K562 (cell line): ENCODE results near the gene NRIP2. TPM values are rescaled to one million over a fixed set of nuclear protein-coding genes. Genes with fewer than 3 reads are reported as not detected.
A peak's percentile ranks its signal among the peaks of the same experiment; 100 is the strongest.

Experiments
- ATAC-seq: fragments of 200-7000 bp; cut with Tn5 transposase; 3 replicates; pipeline ENCODE4 v1.9.1; 2020; ENCODE audit warnings: moderate library complexity
- BruUV-seq: library from RNA; stranded (reverse); fragments of 400-500 nt; replicated peaks from 2 replicates; lab custom pipeline; 2021; lab: Mats Ljungman, UMichigan
- CTCF ChIA-PET: fragments of 300-600 bp; formaldehyde crosslinking; extraction: SDS; loops from one replicate; lab custom pipeline; 2021; ENCODE audit warnings: low intra/inter-chr PET ratio; lab: Yijun Ruan, JAX
- POLR2A ChIA-PET: fragments of 300-600, 350-650 bp; sonication (Branson Sonifier 250); formaldehyde crosslinking; extraction: SDS; loops from one replicate; lab custom pipeline; 2021; ENCODE audit warnings: antibody characterized with exemption, inconsistent platforms; lab: Yijun Ruan, JAX
- DNase-seq, 4 experiments: peaks; one replicate each; pipeline versions ENCODE4 v3.0.0 to v3.0.0-alpha.2; 2011 to 2018; ENCODE audit warnings: low spot score in 3 of 4, mixed read lengths in 3 of 4; ENCODE audit errors: extremely low read depth in 1 of 4
- FAIRE-seq: peaks from 2 replicates; lab custom pipeline; 2011; peaks lifted over from hg19 to GRCh38; lab: Jason Lieb, UNC
- H2AFZ ChIP-seq: 2 replicates; pipeline ENCODE4 v1.6.0; 2011; ENCODE audit warnings: low read depth, low read length, control low read depth, inconsistent platforms
- H3K27ac ChIP-seq: fragments of 200-600 bp; 3 replicates; pipeline ENCODE4 v1.8.0; 2011; ENCODE audit warnings: low read depth, mild to moderate bottlenecking, control low read depth, inconsistent platforms, low read length, moderate library complexity, mixed read lengths; ENCODE audit errors: extremely low read depth
- H3K27me3 ChIP-seq, 2 experiments: fragments of 300-600 bp in 1 of 2; 2 replicates in 1 of 2; 3 replicates in 1 of 2; pipeline versions ENCODE4 v1.6.0 to v1.8.0; 2011; ENCODE audit warnings: inconsistent platforms in 2 of 2, low read length in 2 of 2, mild to moderate bottlenecking in 1 of 2, mixed read lengths in 1 of 2, moderate library complexity in 1 of 2; ENCODE audit not compliant: control insufficient read depth in 2 of 2, insufficient read depth in 2 of 2
- H3K36me3 ChIP-seq: fragments of 300-600 bp; 3 replicates; pipeline ENCODE4 v1.8.0; 2011; ENCODE audit warnings: mild to moderate bottlenecking, low read length, inconsistent platforms; ENCODE audit not compliant: control insufficient read depth, insufficient read depth
- H3K4me1 ChIP-seq, 2 experiments: fragments of 200-600 bp in 1 of 2; replicated peaks in 1 of 2; 2 replicates in 1 of 2; 3 replicates in 1 of 2; pipeline versions ENCODE4 v1.5.1 to v1.8.0; 2011; ENCODE audit warnings: inconsistent platforms in 2 of 2, low read length in 2 of 2, mild to moderate bottlenecking in 1 of 2, mixed read lengths in 1 of 2, moderate library complexity in 1 of 2; ENCODE audit not compliant: control insufficient read depth in 2 of 2, insufficient read depth in 2 of 2
- H3K4me2 ChIP-seq: 2 replicates; pipeline ENCODE4 v1.6.1; 2011; ENCODE audit warnings: low read length, control low read depth, inconsistent platforms, mixed read lengths; ENCODE audit not compliant: insufficient read depth
- H3K4me3 ChIP-seq: fragments of 200-600 bp; sonication (generic), shearing (Covaris generic); 2 replicates; pipeline ENCODE4 v1.5.1; 2016; ENCODE audit warnings: control low read depth, inconsistent platforms
- H3K79me2 ChIP-seq: fragments of 200-600 bp; 3 replicates; pipeline ENCODE4 v1.8.0; 2011; ENCODE audit warnings: low read length, inconsistent platforms; ENCODE audit not compliant: control insufficient read depth, insufficient read depth
- H3K9ac ChIP-seq, 2 experiments: 2 replicates each; pipeline versions ENCODE4 v1.6.0 to v1.6.1; 2011; ENCODE audit warnings: low read depth in 2 of 2, low read length in 2 of 2, control low read depth in 1 of 2, inconsistent platforms in 1 of 2, mild to moderate bottlenecking in 1 of 2, mixed read lengths in 1 of 2; ENCODE audit not compliant: insufficient read depth in 1 of 2
- H3K9me1 ChIP-seq: one replicate; pipeline ENCODE4 v1.6.0; 2011; ENCODE audit warnings: inconsistent platforms, mild to moderate bottlenecking, low read length, moderate library complexity; ENCODE audit not compliant: control insufficient read depth, insufficient read depth
- H3K9me3 ChIP-seq: replicated peaks from 2 replicates; pipeline ENCODE4 v1.5.1; 2011; ENCODE audit warnings: low read depth, low read length, inconsistent platforms; ENCODE audit not compliant: control insufficient read depth, insufficient read depth
- H4K20me1 ChIP-seq: replicated peaks from 2 replicates; pipeline ENCODE4 v1.6.1; 2011; ENCODE audit warnings: low read length, inconsistent platforms, mixed read lengths; ENCODE audit not compliant: control insufficient read depth, insufficient read depth
- BMI1 ChIP-seq: fragments of 150-350 bp; IDR thresholded peaks from 2 replicates; pipeline ENCODE4 v1.6.1; 2014; ENCODE audit warnings: low read length
- CC2D1A ChIP-seq: fragments of 450-650 bp; IDR thresholded peaks from 2 replicates; pipeline ENCODE4 v1.6.1; 2017; ENCODE audit warnings: mild to moderate bottlenecking
- HNRNPK ChIP-seq: fragments of 200-400 bp; formaldehyde crosslinking; IDR thresholded peaks from one replicate; pipeline ENCODE4 v1.6.1; 2018; ENCODE audit warnings: mild to moderate bottlenecking, low read depth, low read length; ENCODE audit not compliant: poor library complexity, severe bottlenecking
- MEF2D ChIP-seq: conservative IDR thresholded peaks from 2 replicates; pipeline ENCODE4 v1.6.1; 2016; ENCODE audit warnings: low read depth, missing genetic modification characterization, missing compliant biosample characterization
- SP2 ChIP-seq: IDR thresholded peaks from 2 replicates; pipeline ENCODE4 v1.6.1; 2011; ENCODE audit warnings: mild to moderate bottlenecking, low read depth, low read length, moderate library complexity; ENCODE audit not compliant: poor library complexity, severe bottlenecking; ENCODE audit errors: extremely low read depth
- U2AF1 ChIP-seq: fragments of 200-400 bp; formaldehyde crosslinking; optimal IDR thresholded peaks from 2 replicates; pipeline ENCODE3; 2017; ENCODE audit warnings: mild to moderate bottlenecking, low read depth, low read length, moderate library complexity
- WGBS: fragments of 100-300 bp; shearing (Covaris generic); methylation state at CpG from one replicate; pipeline ENCODE4 v1.1.6; 2016; ENCODE audit warnings: low coverage, mixed read lengths; ENCODE audit not compliant: insufficient coverage; ENCODE audit errors: missing lambda C conversion rate; 5-methylcytosine and 5-hydroxymethylcytosine counted together
- in situ Hi-C: fragments of 300-500 bp; cut with MboI; formaldehyde crosslinking; loops from 4 replicates; pipeline ENCODE4 v1.15.0; 2018; ENCODE audit warnings: inconsistent platforms, mixed read lengths
- intact Hi-C: fragments of 100-400 bp; cut with micrococcal nuclease; formaldehyde crosslinking; loops from 2 replicates; pipeline ENCODE4 v1.14.2; 2022
- polyA plus RNA-seq, 8 experiments: library from polyadenylated mRNA; depleted of rRNA in 4 of 8; stranded (reverse) in 5 of 8; unstranded in 3 of 8; fragments of >200 nt; fragmentation: Nextera tagmentation in 2 of 8; fragmentation: Illumina TruSeq in 1 of 8; extraction: Ambion mirVana in 2 of 8; extraction: Trizol in 1 of 8; gene quantifications; 2 replicates each; pipeline versions ENCODE4 v1.2.1 to v1.2.3, GENCODE V29; 2011 to 2014; ENCODE audit warnings: inconsistent platforms in 1 of 8, missing spikeins in 1 of 8
- total RNA-seq, 7 experiments: library from RNA; depleted of rRNA in 6 of 7; stranded (reverse); fragments of >200 nt in 6 of 7; fragmentation: Illumina TruSeq in 2 of 7; extraction: Trizol in 2 of 7; gene quantifications; 2 replicates each; pipeline versions ENCODE4 v1.2.1 to v1.2.3, GENCODE V29; 2011 to 2021; ENCODE audit warnings: low replicate concordance in 1 of 7
- TF ChIP-seq, protein P1 (sequence below): IDR thresholded peaks from 2 replicates; pipeline ENCODE4 v1.6.1; 2011; ENCODE audit warnings: borderline replicate concordance, low read depth, mild to moderate bottlenecking, moderate library complexity, low read length; ENCODE audit not compliant: insufficient read depth, poor library complexity, severe bottlenecking
- TF ChIP-seq, protein P2 (sequence below): fragments of 250-450 bp; sonication (Bioruptor Pico); IDR thresholded peaks from 2 replicates; pipeline ENCODE4 v1.5.0; 2022; ENCODE audit warnings: mild to moderate bottlenecking
- TF ChIP-seq, protein P3 (sequence below): sonication (generic); formaldehyde crosslinking; IDR thresholded peaks from 2 replicates; pipeline ENCODE4 v1.8.0; 2022; ENCODE audit warnings: missing genetic modification reagents, mild to moderate bottlenecking, borderline replicate concordance
- TF ChIP-seq, protein P4 (sequence below): fragments of 250-450 bp; sonication (Bioruptor Pico); IDR thresholded peaks from 2 replicates; pipeline ENCODE4 v1.5.0; 2020; ENCODE audit warnings: mild to moderate bottlenecking
- TF ChIP-seq, protein P5 (sequence below): fragments of 250-450 bp; sonication (Bioruptor Pico); IDR thresholded peaks from 2 replicates; pipeline ENCODE4 v1.6.1; 2021; ENCODE audit warnings: mild to moderate bottlenecking
- TF ChIP-seq, protein P6 (sequence below): sonication (generic); formaldehyde crosslinking; IDR thresholded peaks from 2 replicates; pipeline ENCODE4 v1.8.0; 2022; ENCODE audit warnings: mild to moderate bottlenecking, missing genetic modification reagents

NRIP2 gene
- total and polyA plus RNA-seq, 9 of the 15 experiments (the other 6 are each of a cell fraction or from before 2014, with no cell fraction given) = 0.07 to 0.10 TPM; not detected in 7

DNA sequence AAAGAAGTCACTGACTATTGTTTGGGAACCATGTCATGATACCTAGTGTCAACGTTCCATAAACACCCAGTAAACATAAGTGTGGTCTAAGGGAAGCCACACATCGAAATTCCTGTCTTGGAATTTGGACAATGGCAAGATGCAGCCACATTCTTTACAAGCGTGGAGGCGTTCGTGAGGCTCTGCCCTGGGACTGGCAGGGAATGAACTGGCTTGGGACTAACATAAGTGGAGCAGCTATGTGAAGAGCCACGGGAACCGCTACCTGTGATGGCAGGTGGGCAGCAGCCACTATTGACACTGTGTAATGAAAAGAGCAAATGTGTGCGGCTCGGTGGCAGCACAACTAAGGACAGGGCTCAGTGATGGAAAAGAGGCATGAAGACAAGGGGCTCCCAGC is 10.0 kb upstream of the NRIP2 start:
- WGBS = 72% methylated on average over 9 of the region's 9 CpGs
- H3K4me2 ChIP-seq = no peak overlapping the region
- H3K27me3 ChIP-seq = no peaks in the 10 kb centered on the region
- H3K4me3 ChIP-seq = no peak overlapping the region
- peaks cover 8% of the 10 kb centered on the region in 2 experiments; a peak in 4 of 5 replicates for H3K4me1 ChIP-seq
- ATAC-seq (no peak), FAIRE-seq (no peak), DNase-seq (no peak)
- no peaks in the 10 kb centered on the region for H4K20me1 ChIP-seq
- in situ Hi-C loops = loop anchor here (5.0 kb wide), 1 partner anchor 193 kb away; no protein-coding TSS in a partner anchor
- ChIA-PET POLR2A (interaction anchor here (0.5 kb wide), 1 partner anchor 10 kb away, joined by 3 read pairs; no protein-coding TSS in a partner anchor), CTCF (interaction anchor here (0.8 kb wide), 1 partner anchor 191 kb away, joined by 3 read pairs; no protein-coding TSS in a partner anchor)
- TF ChIP-seq, protein P1, sequence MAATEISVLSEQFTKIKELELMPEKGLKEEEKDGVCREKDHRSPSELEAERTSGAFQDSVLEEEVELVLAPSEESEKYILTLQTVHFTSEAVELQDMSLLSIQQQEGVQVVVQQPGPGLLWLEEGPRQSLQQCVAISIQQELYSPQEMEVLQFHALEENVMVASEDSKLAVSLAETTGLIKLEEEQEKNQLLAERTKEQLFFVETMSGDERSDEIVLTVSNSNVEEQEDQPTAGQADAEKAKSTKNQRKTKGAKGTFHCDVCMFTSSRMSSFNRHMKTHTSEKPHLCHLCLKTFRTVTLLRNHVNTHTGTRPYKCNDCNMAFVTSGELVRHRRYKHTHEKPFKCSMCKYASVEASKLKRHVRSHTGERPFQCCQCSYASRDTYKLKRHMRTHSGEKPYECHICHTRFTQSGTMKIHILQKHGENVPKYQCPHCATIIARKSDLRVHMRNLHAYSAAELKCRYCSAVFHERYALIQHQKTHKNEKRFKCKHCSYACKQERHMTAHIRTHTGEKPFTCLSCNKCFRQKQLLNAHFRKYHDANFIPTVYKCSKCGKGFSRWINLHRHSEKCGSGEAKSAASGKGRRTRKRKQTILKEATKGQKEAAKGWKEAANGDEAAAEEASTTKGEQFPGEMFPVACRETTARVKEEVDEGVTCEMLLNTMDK = no peak
- no peak for TF ChIP-seq BMI1
- TF ChIP-seq, protein P2, sequence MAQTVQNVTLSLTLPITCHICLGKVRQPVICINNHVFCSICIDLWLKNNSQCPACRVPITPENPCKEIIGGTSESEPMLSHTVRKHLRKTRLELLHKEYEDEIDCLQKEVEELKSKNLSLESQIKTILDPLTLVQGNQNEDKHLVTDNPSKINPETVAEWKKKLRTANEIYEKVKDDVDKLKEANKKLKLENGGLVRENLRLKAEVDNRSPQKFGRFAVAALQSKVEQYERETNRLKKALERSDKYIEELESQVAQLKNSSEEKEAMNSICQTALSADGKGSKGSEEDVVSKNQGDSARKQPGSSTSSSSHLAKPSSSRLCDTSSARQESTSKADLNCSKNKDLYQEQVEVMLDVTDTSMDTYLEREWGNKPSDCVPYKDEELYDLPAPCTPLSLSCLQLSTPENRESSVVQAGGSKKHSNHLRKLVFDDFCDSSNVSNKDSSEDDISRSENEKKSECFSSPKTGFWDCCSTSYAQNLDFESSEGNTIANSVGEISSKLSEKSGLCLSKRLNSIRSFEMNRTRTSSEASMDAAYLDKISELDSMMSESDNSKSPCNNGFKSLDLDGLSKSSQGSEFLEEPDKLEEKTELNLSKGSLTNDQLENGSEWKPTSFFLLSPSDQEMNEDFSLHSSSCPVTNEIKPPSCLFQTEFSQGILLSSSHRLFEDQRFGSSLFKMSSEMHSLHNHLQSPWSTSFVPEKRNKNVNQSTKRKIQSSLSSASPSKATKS (CRISPR knock-in tag) = no peak
- TF ChIP-seq U2AF1 = no peak
- TF ChIP-seq, protein P3, sequence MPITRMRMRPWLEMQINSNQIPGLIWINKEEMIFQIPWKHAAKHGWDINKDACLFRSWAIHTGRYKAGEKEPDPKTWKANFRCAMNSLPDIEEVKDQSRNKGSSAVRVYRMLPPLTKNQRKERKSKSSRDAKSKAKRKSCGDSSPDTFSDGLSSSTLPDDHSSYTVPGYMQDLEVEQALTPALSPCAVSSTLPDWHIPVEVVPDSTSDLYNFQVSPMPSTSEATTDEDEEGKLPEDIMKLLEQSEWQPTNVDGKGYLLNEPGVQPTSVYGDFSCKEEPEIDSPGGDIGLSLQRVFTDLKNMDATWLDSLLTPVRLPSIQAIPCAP (CRISPR knock-in tag) = no peak
- TF ChIP-seq MEF2D (tag) = no peak
- TF ChIP-seq, protein P4, sequence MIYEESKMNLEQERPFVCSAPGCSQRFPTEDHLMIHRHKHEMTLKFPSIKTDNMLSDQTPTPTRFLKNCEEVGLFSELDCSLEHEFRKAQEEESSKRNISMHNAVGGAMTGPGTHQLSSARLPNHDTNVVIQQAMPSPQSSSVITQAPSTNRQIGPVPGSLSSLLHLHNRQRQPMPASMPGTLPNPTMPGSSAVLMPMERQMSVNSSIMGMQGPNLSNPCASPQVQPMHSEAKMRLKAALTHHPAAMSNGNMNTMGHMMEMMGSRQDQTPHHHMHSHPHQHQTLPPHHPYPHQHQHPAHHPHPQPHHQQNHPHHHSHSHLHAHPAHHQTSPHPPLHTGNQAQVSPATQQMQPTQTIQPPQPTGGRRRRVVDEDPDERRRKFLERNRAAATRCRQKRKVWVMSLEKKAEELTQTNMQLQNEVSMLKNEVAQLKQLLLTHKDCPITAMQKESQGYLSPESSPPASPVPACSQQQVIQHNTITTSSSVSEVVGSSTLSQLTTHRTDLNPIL (CRISPR knock-in tag) = no peak
- TF ChIP-seq HNRNPK = no peak
- TF ChIP-seq, protein P5, sequence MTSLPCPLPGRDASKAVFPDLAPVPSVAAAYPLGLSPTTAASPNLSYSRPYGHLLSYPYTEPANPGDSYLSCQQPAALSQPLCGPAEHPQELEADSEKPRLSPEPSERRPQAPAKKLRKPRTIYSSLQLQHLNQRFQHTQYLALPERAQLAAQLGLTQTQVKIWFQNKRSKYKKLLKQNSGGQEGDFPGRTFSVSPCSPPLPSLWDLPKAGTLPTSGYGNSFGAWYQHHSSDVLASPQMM = no peak
- TF ChIP-seq SP2 = no peak
- TF ChIP-seq, protein P6, sequence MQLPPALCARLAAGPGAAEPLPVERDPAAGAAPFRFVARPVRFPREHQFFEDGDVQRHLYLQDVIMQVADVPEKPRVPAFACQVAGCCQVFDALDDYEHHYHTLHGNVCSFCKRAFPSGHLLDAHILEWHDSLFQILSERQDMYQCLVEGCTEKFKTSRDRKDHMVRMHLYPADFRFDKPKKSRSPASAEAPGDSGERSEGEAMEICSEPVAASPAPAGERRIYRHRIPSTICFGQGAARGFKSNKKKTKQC (CRISPR knock-in tag) = no peak
- no peak for TF ChIP-seq CC2D1A
- H3K9me3 ChIP-seq = no peaks in the 10 kb centered on the region
- H3K27ac ChIP-seq = no peak overlapping the region; the same call in 2 of the 3 replicates
- intact Hi-C loops = no loop called here
- no peaks in the 10 kb centered on the region for H3K9me1 ChIP-seq
- no peaks in the 10 kb centered on the region for H3K36me3 ChIP-seq
- BruUV-seq = no TSS peak
- H3K9ac ChIP-seq = peak overlapping the region in 1 of 2 experiments; percentile 74; a peak in 1 of 4 replicates
- H3K79me2 ChIP-seq = no peaks in the 10 kb centered on the region
- peak overlapping the region; percentile 68; the same call in 1 of the 2 replicates for H2AFZ ChIP-seq
